ENCODE measurements around the gene NHP2.

DNA sequence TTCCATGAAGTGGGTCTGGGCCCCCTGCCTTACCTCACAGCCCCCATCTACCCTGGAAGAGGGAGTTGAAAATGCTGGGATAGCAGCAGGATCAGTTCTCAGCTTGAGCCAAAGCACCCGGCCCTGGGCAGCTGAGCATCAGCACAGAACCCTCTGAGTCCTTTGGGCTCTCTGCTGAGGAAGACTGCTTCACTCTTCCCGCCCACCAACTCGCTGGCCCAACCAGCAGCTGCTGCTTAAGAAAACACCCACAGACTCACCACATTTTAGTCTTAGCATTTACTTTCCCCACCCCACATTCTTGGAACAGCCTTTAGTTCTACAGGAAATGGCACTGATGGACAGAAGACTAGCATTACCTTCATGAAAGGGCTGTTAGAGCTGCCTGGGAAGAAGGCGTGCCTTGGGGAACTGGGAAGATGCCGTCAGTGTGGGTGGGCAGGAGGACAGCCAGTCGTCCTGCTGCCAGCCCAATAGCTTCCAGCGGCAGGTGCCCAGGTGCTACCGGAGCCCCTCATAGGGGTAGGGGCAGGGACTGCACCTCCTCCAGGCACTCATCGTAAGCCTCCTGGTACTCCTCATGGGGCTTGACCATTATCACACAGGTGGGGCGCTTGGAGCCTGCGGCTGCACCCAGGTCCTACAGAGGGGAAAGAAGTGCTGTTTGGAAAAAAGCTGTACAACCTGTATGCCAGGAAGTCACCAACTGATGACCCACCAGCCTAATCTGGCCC lies 4.3 kb downstream of the NHP2 start:
- TF ChIP-seq POLR2A (IDR thresholded peaks at IDR 0.05; ENCODE audit: low read depth, low read length) (no peak), TAF1 (IDR thresholded peaks at IDR 0.05; ENCODE audit: low read depth, low read length) (no peak), POLR2AphosphoS5 (IDR thresholded peaks at IDR 0.05; ENCODE audit: low read depth, low read length) (no peak), PAX5 (IDR thresholded peaks at IDR 0.05; ENCODE audit: insufficient read depth, low read length, severe bottlenecking) (no peak)
